Cardiac fibroblast (primary cell): ENCODE data around the gene PAX1.

Experiments
- DNase-seq, 2 donors: peaks; one replicate each; pipeline versions ENCODE4 v3.0.0 to v3.0.0-alpha.2; 2010; ENCODE audit warnings: low read depth in 2 of 2
- H3K4me3 ChIP-seq, 2 donors: replicated peaks in 1 of 2; 1 replicate in 1 of 2; 2 replicates in 1 of 2; pipeline ENCODE4 v1.5.1; 2011; ENCODE audit warnings: low read depth in 2 of 2, low read length in 2 of 2, mild to moderate bottlenecking in 2 of 2, moderate library complexity in 1 of 2
- TF ChIP-seq, protein P1 (sequence below): IDR thresholded peaks from one replicate; pipeline ENCODE4 v1.5.1; 2011; ENCODE audit warnings: low read depth, mild to moderate bottlenecking, low read length, inconsistent platforms

Gene PAX1

DNA sequence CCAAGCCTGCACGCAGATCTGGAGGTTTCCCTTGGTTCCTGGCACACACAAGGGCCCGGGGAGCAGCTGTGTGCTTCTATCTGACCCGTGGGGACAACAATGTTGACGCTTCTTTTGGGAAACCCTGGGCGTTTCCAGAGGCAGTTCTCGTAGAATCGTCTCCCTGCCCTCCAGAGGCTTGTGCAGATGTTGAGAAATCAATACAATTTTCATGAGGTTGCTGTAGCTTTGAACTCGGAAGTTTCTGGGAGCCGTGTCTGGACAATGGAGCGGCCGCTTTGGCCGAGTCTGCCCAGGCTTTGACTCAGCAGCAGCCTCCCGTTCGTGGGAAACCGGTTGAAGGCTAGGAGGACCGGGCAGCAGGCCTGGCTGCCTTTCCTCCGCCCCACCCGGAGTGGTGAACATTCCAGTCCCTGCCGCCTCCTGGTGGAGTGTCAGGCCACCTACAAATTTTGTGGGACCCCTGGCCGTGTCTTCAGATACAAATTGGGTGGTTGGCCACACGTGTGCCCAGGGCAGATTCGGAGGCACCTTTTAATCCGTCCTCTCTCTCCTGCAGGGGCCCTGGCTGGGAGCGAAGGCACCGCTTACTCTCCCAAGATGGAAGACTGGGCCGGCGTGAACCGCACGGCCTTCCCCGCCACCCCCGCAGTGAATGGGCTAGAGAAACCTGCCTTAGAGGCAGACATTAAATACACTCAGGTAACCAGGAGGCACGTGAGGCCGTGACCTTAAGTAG, 2.7 kb downstream of the PAX1 start:
- TF ChIP-seq, protein P1, sequence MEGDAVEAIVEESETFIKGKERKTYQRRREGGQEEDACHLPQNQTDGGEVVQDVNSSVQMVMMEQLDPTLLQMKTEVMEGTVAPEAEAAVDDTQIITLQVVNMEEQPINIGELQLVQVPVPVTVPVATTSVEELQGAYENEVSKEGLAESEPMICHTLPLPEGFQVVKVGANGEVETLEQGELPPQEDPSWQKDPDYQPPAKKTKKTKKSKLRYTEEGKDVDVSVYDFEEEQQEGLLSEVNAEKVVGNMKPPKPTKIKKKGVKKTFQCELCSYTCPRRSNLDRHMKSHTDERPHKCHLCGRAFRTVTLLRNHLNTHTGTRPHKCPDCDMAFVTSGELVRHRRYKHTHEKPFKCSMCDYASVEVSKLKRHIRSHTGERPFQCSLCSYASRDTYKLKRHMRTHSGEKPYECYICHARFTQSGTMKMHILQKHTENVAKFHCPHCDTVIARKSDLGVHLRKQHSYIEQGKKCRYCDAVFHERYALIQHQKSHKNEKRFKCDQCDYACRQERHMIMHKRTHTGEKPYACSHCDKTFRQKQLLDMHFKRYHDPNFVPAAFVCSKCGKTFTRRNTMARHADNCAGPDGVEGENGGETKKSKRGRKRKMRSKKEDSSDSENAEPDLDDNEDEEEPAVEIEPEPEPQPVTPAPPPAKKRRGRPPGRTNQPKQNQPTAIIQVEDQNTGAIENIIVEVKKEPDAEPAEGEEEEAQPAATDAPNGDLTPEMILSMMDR = no peak

DNA sequence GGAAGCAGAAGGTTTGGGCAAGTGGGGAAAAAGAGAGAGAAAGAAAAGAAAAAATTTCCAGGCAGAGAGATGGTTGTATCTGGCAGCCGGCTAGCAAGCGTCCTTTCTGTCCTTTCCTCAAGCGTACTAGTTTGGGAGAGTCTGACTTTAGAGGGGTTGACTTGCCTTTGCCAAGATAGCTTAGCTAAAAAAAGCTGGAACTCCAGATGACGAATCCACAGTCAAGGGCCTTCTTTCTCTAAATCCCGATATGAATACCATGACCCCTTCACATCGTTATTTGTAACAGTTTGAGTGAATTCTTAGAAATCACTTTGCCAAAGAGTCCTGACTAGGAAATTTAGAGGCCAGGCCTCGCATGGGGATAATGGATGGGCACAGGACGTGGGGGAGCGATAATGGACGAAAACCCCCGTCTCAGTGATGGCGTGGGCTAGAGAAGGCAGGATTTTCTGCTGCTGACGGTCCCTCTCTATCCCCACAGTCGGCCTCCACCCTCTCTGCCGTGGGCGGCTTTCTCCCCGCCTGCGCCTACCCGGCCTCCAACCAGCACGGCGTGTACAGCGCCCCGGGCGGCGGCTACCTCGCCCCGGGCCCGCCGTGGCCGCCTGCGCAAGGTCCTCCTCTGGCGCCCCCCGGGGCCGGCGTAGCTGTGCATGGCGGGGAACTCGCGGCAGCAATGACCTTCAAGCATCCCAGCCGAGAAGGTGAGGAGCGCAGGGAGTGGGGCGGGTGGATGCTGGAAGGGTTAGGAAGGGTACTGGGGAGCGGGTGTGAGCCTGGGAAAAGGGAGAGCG, 3.5 kb downstream of the PAX1 start:
- no peak for DNase-seq
- TF ChIP-seq, protein P1 = no peak
- H3K4me3 ChIP-seq = no peak overlapping the region

More for the DNA sequence above, 2.7 kb downstream of the PAX1 start:
- no peak for DNase-seq
- no peak overlapping the region for H3K4me3 ChIP-seq

DNA sequence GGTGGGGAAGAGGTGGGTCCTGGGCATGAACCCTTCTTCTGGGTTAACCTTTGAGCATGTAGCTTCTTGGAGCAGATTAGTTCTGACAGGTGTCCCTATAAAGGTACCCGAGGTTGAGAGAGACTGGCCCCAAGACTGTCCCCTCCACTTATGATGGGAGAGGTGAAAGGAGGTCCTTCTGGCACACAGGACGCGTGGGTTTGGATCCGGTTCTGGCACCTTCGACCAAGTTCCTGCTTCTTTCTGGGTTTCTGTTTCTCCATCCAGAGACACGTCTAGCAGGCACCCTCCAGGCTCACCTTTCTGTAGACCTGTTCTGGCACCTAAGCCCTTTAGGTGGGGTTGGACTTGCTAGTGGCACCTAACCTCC, 4.1 kb downstream of the PAX1 start:
- H3K4me3 ChIP-seq = no peak overlapping the region
- DNase-seq = no peak
- TF ChIP-seq, protein P1 = no peak

DNA sequence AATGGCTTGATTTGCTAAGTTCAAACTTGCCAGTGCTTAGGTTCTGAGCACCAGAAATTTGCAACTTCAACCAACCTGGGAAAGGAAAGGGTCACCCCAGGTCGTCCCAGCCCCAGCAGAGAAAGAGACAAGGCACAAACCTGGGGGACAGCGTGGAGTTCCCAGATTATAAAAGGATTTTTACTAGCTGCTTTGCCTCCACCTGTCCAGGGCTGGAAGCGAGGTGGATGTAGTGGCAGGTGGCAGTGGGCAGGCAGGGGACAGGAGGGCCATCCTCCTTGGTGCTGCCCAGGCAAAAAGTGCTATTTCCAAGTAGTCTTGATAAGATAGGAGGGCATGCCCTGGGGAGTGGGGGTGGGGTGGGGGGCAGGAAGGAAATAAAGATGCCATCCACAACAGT, 4.9 kb downstream of the PAX1 start:
- no peak overlapping the region for H3K4me3 ChIP-seq
- TF ChIP-seq, protein P1 = no peak
- DNase-seq = no peak

DNA sequence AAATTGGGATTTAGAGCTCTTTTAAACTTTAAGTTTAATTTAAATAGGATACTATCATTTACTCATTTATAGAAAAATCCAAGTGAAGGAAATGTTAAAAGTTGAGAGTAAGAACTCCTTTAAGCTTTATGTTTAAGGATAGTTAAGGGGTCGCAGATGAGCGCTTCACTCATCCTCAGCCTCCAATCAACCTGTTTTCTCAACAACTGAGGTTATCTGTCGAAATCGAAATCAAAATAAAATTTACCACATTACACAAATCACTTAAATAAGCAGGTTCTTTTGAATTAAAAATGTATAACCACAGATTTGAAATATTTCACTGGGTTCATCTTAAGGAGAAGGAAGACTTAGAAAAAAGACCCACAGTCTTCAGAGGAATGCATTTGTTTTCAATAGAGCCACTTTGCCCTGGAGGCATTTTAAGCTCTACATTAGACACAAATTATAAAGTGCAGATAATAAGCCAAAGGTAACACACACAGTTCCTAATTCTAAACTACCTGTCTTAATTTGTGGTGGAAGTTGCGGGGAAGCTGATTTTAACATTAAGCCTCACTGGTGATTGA, 5.5 kb downstream of the PAX1 start:
- no peak overlapping the region for H3K4me3 ChIP-seq
- DNase-seq = no peak
- TF ChIP-seq, protein P1 = no peak

DNA sequence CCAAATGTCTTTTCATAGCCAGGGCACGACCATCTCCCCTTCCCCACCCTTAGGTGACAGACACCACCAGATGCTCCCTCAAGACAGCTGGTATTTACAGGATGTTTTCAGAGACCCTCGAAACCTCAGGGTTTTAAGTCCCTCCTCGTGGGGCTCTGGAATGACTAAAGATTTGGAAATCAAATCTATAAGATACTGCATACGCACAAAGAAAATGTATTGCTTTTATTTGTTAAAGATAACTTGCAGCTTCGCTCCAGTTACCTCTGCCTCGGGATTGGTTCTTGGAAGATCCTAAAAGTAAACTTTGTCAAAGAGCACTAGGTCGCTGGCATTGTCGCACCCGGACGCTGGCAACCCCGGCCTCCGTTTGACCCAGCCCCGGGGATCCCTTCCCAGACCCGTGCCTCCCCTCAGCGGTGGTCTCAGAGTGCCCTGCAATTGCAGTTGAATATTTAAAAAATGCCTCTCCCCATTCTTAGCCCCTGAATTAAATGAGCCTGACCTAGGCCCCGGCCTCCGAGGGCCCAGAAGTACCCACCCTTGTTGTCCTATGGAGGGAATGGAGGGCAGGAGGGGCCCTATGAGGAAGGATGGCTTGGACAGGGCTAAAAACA, 7.1 kb downstream of the PAX1 start:
- DNase-seq = no peak

More for the DNA sequence above, 7.1 kb downstream of the PAX1 start:
- TF ChIP-seq, protein P1 = no peak
- no peak overlapping the region for H3K4me3 ChIP-seq
